Retina (tissue), 1 donor: ENCODE data around the gene ZCCHC14.

Experiments
- DNase-seq: peaks from one replicate; pipeline ENCODE4 v3.0.0-alpha.2; 2016

The ZCCHC14 gene

DNA sequence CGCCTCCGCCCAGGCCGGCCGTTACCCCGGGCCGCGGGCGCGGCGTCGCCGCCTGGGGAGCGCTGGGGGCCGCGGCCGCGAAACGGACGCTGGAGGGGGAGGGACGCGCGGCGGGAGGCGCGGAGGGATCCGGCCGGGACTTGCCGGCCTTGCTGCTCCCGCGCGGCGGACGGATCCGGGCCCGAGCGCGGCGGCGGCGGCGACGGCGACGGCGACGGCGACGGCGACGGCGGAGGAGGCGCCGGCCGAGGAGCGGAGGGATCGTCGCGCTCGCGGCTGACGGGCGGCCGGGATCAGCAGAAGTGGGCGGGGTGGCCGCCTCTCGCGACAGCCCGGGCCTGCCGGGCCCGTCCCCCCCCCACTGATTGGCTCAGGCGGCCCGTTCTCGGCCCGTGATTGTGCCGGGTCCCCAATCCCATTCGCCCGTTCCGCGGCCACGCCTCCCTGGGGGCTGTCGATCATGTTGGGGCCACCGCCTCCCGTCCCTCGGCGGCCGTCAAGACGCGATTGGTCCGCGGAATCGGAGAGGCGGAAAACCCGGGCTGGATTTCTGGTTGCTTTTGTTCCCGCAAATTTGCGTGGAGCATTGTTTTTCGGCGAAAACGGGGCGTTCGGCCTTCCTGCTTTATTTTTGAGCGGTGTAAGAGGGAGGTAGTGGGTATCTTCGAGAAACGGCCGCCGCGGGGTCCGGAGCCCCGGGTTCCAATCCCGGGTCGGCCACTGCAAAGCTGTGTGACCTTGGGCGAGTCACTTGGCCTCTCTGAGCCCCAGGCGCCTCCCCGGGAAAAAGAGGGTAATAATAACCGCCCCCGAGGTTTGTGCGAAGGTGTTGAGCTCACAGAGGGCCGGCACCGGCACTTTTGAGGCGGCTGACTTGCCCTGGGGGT, at the start of gene ZCCHC14:
Gene ZCCHC14, minus strand, starts transcription at position 304 of the 887 bp plus-strand sequence. CDS start 786 bp downstream, outside the sequence.
- peak; percentile 97 for DNase-seq

DNA sequence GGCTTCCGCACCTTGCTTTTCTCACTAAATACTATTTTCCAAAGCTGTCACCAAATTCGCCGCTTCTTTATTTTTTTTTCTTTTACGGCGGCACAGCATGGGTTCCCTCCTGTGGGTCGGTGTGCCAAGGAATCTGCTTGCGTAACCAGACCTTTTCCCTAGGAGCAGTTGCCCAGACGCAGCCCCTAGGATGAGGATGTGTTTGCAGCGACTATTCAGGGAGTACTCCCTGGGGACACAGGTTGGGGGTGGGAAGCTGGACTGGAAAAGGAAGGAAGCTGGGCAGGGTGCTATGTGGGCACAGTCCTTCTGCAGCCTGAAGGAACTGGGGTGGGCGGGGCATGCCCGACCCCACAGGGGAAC, 49.0 kb upstream of the ZCCHC14 start:
- DNase-seq = no peak

DNA sequence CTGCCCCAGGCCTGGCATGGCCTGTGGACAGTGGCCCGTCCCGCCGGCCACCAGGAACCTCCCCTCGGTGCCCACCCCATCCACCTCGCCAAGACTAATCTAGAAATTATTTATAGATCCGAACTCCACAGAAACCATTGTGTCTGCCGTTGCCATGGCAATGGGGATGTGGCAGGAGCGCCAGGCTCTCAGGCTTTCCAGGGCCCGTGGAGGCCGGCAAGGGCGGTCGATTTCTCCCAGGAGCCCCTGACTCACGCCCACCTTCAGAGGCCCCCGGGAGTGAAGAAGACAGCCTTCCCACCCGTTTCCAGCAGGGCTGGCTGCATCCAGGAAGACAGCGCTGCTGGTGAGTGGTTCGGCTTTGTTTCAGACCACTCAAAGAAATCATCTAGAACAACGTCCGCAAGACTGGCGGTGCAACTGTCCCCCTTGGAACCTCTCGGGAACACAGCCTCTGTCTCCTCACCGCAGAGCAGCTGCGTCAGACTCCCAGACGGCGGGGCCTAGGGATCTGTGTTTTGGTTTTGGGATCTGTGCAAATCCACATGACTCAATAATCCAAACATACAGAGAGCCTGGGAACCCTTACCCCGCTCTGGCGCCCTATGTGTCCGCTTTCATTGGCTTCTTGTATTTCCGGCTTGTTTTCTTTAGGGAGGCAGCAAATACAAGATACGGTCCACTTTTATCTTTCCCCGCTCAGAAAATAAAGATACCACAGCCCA, 48.5 kb upstream of the ZCCHC14 start:
- DNase-seq = peak; percentile 81

DNA sequence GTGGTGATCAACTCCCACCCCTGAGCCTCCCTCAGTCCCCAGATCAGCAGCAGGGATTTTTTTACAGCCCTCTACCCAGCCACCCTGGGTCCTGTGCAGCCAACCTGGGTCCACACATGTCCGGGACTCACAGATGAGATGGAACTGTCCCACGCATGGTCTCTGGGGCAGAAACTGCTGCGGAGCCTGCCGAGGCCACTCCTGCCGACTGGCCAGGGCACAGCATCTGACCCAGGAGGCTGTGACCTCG, 48.0 kb upstream of the ZCCHC14 start:
- DNase-seq = no peak

DNA sequence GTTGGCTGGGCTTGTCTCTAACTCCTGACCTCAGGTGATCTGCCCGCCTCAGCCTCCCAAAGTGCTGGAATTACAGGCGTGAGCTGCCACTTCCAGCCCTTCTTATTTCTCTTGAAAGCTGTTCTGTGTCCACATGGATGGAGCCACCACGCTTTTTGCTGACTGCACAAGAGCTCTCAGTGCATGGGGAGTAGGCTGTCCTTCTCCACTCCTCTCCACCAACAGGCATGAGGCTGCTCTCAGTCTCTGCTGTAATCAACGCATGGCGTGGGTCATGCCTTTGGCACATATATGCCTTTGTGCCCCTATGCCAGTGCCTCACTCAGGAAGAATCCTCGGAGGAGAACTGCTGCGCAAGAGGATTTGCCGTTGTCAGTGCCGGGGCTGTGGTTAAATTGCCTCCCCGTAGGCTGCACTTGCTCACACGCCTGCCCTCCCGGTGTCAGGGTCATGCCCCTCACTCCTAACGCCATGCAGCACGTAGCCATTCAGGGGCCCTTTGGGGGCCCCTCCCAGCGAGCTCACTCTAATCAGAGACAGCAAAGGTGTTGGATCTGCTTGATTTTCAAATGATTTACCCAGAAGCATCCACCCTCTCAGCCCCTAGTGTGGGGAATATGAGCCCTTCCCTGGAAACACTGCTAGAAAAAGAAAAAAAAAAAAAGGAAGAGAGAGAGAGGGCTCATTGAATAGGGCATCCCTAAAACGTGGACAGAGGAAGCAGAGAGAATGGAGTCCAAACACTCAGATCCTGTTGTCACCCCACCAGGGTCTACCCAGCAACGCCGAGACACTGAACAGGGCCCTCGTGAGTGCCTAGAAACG, 47.5 kb upstream of the ZCCHC14 start:
- peak; percentile 70 for DNase-seq

DNA sequence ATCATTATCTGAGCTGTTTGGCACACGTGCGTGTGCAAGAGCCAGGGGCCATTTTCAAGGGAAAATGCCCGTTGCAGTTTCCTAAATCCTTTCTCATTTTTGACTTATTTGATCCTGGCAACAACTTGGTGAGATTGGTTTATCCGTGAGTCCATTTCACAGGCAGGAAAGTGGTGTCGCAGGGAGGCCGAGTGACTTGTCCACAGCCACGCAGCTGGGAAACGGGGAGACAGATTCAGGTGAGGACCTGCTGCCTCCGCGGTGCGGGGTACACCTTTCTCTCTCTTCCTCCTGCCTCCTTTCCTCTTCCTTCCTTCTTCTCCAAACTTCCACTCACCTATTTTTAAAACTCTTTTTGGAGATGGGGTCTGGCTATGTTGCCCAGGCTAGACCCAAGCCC, 46.3 kb upstream of the ZCCHC14 start:
- DNase-seq = no peak

DNA sequence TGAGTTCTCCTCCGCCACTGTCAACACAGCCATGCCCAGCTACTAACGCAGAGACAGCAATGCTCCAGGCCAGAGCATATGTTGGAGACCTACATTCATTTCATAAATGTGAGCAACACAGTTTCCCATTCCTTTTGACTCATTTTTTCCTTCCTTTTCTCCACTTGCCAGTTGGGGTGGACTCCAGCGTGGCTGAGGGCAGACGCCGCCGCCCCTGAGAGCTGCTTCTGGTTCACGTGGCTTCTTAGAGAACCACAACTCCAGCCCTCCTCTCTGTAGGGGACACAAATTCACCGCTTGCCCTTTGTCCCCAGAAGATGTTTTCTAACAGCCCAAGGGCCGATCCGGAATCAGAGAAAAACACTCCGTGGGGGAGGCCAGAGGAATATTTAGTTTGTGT, 45.8 kb upstream of the ZCCHC14 start:
- DNase-seq = no peak

DNA sequence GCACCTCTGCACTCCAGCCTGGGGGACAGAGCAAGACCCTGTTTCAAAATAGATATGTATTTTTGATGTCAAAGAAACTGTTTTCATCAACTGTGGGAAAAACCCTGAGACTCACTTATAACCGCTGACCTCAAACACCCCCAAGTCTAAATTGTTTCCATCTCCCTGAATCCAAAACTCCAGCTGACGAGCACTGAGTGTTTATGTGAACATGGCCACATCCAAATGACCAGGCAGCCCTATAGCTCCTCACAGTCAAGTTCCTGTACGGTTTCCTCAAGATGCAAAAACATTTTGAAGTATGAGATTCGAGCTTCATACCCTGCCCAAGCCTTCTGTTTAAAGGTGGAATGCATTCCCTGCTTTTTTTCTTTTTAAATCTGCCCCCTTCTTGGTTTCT, 45.3 kb upstream of the ZCCHC14 start:
- no peak for DNase-seq

DNA sequence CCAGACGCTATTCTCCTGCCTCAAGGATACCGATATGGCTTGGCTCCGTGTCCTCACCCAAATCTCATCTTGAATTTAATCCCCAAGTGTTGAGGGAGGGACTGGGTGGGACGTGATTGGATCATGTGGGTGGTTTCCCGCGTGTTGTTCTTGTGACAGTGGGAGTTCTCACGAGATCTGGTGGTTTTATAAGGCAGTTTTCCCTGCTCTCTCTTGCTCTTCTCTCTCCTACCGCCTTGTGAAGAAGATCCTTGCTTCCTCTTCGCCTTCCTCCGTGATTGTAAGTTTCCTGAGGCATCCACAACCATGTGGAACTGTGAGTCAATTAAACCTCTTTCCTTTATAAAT, 43.9 kb upstream of the ZCCHC14 start:
- DNase-seq = no peak

DNA sequence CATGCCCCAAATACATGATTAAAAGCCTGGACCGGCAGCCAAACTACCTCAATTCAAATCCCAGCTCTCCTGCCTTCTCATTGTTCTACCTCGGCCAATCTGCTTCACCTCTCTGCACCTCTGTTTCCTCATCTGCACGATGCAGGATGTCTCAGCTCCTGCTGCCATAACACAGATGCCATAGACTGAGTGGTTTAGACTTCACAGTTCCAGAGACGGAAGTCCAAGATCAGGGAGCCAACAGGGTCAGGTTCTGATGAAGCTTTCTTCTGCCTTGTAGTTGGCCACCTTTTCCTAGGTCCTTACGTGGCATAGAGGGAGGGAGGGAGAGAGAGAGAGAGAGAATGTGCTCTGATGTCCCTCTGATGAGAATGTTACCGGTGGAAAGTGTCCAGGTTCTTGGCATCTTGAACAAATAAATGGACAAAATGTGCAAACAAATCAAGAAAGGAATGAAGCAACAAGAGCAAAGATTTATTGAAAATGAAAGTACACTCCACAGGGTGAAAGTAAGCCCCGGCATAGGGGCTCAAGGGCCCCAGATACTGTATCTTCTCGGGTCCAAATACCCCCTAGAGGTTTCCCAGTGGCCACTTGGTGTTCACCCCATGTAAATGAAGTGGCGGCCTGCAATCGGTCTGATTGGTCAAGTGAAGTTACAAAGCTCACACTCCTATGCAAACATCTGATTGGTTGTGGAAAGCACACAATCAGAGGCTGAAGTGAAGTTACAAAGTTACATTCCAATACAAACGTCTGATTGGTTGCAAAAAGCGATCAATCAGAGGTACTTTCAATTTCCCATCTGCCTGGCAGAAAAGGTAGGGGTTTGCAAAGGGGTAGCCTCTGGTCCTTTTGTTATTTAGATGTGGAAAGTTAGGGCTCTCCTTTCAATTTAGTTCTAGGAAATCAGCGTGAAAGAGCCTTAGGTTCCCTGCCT, 43.3 kb upstream of the ZCCHC14 start:
- DNase-seq = no peak

DNA sequence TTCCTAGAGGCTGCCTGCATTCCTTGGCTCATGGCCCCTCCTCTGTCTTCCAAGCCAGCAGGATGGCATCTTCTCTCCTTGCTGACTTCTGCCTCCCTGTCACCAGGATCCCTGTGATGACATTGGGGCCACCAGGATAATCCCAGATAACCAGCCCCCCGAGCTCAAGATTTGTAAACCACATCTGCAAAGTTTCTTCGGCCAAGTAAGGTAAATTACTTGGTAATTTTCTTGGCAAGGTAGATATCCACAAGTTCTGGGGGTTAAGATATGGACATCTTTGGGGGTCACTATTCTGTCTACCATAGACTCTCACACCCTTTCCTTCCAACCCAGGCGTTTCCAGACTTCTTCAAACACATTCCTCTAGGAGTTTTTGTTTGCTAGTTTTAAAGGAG, 42.6 kb upstream of the ZCCHC14 start:
- DNase-seq = no peak

DNA sequence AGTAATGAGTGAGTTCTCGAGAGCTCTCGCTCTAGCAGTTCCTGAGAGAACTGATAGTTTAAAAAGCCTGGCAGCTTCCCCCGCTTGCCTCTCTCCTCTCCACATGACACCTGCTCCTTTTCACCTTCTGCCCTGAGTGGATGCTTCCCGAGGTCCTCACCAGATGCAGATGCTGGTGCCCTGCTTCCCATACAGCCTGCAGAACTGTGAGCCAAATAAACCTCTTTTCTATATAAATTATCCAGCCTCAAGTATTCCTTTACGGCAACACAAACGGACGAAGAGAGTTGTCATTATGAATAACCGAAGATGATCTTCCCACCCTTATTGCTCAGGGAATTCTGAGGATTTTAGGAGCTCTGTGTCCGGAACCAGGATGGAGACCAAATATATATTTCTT, 41.9 kb upstream of the ZCCHC14 start:
- DNase-seq = no peak

DNA sequence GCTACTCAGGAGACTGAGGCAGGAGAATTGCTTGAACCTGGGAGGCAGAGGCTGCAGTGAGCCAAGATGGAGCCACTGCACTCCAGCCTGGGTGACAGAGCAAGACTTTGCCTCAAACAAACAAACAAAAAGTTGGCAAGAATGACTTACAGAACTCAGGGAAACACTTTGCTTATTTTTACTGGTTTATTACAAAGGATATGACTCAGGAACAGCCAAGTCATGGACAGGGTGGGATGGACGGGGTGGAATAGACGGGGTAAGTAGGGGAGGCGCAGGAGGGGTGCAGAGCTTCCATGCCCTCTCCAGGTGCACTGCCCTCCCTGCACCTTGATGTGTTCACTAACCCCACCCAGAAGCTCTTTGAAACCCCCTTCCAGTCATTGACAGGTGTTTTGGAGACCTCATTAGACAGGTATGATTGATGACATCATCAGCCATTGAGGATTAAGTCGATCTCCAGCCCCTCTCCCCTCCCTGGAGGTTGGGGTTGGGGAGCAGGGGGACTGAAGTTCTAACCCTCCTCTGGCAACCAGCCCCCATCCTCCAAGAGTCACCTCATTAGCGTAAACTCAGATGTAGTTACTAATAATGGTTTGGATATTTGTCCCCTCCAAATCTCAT, 41.3 kb upstream of the ZCCHC14 start:
- no peak for DNase-seq

DNA sequence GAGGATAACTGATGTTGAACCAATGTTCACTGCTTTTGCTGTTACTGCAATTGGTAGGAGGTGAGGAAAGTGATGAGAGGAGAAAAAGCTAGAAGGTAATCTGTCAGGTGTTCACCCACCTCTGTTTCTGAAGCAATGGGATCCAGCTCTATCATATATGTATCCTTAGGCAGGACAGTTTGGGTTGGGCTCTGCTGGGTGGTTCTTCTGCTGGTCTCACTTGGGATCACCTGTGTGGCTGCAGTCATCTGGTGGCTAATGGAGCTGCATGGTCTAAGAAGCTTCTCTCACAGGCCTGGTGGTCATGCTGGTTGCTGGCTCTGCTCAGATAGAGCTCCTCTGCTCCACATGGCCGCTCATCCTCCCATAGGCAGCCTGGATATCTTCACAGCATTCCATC, 40.2 kb upstream of the ZCCHC14 start:
- no peak for DNase-seq

DNA sequence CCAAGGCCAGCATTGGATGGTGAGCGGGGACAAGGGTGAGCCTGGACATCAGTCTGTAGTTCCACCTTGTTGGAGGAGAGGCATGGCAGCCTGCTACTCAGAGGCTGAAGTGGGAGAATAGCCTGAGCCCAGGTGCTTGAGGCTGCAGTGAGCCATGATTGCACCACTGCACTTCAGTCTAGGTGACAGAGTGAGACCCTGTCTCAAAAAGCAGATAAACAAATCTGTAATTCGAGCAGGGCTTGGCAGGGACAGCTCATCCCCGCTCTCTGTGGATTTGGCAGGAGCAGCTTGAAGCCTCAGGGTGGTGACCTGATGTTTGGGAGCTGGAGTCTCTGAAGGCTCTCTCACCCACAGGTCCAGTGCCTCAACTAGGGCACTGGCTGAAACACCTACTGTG, 38.6 kb upstream of the ZCCHC14 start:
- no peak for DNase-seq

DNA sequence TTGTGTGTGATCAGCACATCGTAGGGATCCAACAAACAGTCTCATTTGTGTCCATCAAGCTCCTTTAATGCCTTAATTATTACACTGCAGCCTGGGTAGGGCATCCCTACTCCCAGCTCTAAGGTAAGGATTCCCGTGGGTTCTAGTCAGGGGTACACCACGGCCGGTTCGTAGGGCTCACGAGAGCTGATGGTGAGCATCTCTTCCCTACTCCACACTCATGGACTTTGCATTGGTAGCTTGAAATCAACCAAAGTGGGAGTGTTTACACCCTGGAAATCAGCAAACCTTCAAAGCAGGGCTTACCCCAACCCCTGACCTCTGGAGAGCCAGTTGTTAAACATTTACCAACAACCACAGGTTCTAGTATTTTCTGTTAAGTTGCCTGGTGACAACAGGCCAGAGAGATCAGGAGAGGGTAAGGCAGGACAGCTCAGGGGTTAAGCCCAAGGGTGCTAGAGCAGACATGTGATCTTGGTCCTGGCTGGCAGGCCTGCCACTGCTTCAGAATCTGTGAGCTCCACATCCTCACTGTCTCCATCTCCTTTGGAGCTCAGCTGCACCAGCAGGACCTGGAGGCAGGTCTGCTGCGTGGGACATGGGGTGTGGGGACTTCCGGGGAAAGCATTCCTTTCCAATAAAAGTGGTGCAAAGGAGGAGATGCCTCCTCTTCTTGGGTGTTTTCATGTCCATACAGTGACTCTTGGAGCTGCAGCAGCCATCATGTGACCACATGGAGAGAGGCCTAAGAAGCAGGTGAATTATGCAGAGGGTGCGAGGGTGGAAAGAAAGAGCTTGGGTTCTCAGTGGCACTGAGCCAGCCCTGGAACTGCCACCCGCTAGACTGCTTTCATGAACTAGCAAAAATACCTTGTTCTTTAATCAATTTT, 36.1 kb upstream of the ZCCHC14 start:
- DNase-seq = no peak

DNA sequence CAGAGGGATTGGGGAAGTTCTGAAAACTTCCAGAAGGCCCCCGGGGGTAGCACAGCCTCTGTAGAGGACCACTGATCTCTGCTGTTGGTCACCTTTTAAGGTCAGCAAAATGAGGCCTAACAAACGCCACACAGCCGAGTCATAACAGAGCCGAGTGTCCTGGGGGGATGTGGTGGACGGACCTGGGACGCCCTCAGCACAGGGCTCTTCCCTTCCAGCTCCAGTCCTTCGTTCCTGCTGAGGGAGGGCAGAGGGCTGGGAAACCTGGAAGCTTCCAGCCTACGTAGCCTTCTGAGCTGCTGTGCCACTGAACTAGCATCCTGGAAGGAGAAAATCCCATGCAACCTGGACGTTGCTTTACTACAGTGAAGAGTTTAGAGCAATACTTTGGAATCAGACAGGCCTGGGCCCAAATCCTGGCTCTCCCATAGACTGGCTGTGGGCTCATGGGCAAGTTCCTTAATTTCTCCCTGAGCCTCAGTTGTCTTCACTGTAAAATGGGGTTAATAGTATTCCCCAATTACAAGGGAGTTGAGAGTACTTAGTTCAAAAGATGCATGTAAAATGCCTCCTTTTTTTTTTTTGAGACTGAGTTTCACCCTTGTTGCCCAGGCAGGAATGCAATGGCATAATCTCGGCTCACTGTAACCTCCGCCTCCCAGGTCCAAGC, 34.4 kb upstream of the ZCCHC14 start:
- no peak for DNase-seq

DNA sequence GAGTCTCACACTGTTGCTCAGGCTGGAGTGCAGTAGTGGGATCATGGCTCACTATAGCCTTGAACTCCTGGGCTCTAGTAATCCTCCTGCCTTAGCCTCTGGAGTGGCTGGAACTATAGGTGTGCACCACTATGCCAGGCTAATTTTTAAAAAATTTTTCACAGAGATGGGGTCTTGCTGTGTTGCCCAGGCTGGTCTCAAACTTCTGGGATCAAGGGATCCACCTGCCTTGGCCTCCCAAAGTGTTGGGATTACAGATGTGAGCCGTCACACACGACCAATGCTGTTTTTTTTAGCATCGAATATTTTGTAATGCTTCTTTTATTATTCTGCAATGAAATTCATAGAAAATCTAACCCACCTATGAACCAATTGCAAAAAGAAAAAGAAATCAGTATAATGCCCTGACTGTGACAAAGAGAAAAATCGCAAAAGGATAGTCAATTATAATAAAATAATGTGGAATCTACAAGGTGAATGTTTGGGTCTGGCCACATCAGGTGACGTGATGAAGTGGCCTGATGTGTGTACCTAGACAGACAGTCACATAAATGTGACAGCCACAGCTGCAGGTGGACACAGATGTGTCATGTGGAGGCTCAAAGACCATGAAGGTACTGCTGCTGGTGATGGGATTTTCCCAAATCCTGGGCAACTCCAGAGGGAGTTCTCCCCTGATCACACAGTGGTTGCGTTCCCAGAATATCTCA, 33.6 kb upstream of the ZCCHC14 start:
- DNase-seq = no peak

DNA sequence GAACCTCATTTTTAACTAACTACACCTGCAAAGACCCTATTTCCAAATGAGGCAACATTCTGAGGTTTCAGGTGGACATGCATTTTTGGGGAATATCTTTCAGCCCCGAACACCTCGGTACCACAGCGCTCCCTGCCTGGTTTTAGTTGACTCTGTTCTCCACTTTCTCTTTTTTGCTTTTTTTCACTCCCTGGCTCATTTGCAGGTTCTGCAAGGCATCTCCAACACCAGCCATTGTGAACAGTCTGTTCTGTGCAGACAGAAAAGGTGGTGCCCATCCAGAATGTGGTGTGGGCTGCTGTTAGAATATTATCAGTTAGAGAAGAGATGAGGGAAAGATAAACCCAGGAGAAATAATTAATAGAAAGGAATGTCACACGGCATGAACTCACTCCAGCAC, 32.5 kb upstream of the ZCCHC14 start:
- no peak for DNase-seq

DNA sequence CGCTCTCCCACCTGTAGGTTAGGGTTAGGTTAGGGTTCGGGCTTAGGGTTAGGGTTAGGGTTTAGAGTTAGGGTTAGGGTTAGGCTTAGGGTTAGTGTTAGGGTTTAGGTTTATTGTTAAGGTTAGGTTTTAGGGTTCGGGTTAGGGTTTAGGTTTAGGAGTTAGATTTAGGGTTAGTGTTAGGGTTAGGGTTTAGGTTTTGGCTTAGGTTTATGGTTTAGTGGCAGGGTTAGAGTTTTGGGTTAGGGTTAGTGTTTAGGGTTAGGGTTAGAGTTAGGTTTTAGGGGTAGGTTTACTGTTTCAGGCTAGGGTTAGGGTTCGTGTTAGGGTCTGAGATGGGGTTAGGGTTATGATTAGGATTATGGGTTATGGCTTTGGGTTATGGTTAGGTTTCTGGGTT, 31.6 kb upstream of the ZCCHC14 start:
- DNase-seq = no peak
